ENCODE measurements around the gene ST6GALNAC1. TPM values are rescaled to one million over a fixed set of nuclear protein-coding genes. Genes with fewer than 3 reads are reported as not detected.

Gene ST6GALNAC1
- total RNA-seq, 2 experiments from 2014 or later, result 1.1 to 2.3 TPM

DNA sequence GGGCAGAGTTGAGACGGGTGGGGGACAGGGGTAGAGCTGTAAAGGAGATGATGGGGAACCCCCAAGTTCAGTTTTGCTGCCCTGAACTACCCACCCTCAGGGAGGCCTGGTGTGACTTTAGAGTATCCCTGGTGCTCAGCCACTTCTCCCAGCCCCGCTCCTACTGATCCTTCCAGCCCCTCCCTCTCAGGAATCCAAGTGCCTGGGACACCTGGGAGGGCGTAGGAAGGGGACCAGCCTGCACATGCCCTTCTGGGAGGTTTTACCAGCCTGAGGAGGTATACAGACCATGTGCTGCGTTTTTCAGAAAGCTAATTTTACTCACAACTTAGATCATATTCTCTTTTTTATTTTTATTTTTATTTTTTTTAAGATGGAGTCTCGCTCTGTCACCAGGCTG lies 62.0 kb downstream of the ST6GALNAC1 start:
- Mint-ChIP-seq H3K27me3 (peaks cover 19% of the 10 kb centered on the region), H3K4me1 (ENCODE audit: low read depth) (peaks cover 13% of the 10 kb centered on the region), H3K36me3 (no peaks in the 10 kb centered on the region), H3K9me3 (no peaks in the 10 kb centered on the region), H3K4me3 (no peak overlapping the region), H3K27ac (no peak overlapping the region)
- no peak for DNase-seq
- intact Hi-C loops (cut with micrococcal nuclease), result no loop called here
- ChIA-PET CTCF (no interaction called here), POLR2A (no interaction called here)

DNA sequence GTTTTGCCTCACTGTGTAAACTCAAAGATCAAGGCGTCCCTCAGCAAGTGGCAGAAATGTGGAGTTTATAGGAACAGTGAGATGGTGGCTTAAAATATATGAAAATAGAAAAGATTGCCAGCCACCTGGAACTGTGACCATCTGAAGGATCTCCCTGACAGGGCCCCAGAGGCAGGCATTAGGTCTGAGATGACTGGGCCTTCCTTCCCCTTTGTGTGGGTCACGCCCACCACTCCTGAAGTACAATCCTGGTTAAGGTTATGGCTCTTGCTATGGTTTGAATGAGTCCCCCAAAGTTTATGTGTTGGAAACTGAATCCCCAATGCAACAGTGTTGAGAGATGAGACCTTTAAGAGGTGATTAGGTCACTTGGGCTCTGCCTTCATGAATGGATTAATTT lies 64.3 kb downstream of the ST6GALNAC1 start:
- DNase-seq, result no peak
- no peaks in the 10 kb centered on the region for H3K9me3 Mint-ChIP-seq
- H3K27me3 Mint-ChIP-seq, result peaks cover 8% of the 10 kb centered on the region
- no peaks in the 10 kb centered on the region for H3K36me3 Mint-ChIP-seq
- intact Hi-C loops (cut with micrococcal nuclease), result no loop called here
- no peak overlapping the region for H3K4me3 Mint-ChIP-seq
- no peak overlapping the region for H3K27ac Mint-ChIP-seq
- CTCF ChIA-PET, result interaction anchor here (1.0 to 1.6 kb wide), 3 partner anchors 21 to 45 kb away, joined by 3 to 7 read pairs (median 4); no protein-coding TSS in a partner anchor
- POLR2A ChIA-PET, result no interaction called here
- peaks cover 7% of the 10 kb centered on the region for H3K4me1 Mint-ChIP-seq (ENCODE audit: low read depth)

- peaks cover 3% of the 10 kb centered on the region for H3K27me3 Mint-ChIP-seq
- peaks cover 7% of the 10 kb centered on the region for H3K4me1 Mint-ChIP-seq (ENCODE audit: low read depth)
- no peak overlapping the region for H3K27ac Mint-ChIP-seq
- CTCF ChIA-PET, result interaction anchor here (1.0 to 1.6 kb wide), 2 partner anchors 20 to 45 kb away, joined by 3 to 4 read pairs; no protein-coding TSS in a partner anchor
- H3K36me3 Mint-ChIP-seq, result no peaks in the 10 kb centered on the region
- H3K4me3 Mint-ChIP-seq, result no peak overlapping the region
- no peak for DNase-seq
- POLR2A ChIA-PET, result no interaction called here
- no peaks in the 10 kb centered on the region for H3K9me3 Mint-ChIP-seq
- intact Hi-C loops (cut with micrococcal nuclease), result no loop called here
These were observed 65.2 kb downstream of the ST6GALNAC1 start for GRCh38 chr17:76578376-76578775.

DNA sequence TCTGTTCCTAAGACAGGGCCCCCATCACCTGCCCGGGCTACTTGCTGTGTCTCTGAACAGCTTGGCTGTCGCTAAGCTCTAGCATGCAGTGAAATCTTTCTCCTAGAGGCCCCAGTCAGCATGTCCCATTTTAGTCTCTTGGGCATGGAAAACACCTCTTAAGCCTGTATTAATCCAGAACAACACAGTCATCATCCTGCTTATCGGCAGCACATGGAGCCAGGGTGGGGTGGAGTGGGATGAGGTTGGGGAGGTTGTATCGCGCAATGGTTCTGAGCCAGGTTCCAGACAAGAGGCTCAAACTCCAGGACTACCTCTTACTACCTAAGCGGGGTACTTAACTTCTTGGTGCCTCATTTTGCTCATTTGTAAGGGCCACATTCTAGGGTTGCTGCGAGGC lies 65.7 kb downstream of the ST6GALNAC1 start:
- H3K36me3 Mint-ChIP-seq, result no peaks in the 10 kb centered on the region
- no peak for DNase-seq
- H3K27ac Mint-ChIP-seq, result no peak overlapping the region
- peaks cover 3% of the 10 kb centered on the region for H3K27me3 Mint-ChIP-seq
- CTCF ChIA-PET, result interaction anchor here (1.6 kb wide), 1 partner anchor 19 kb away, joined by 4 read pairs; no protein-coding TSS in a partner anchor
- POLR2A ChIA-PET, result no interaction called here
- intact Hi-C loops (cut with micrococcal nuclease), result no loop called here
- no peaks in the 10 kb centered on the region for H3K9me3 Mint-ChIP-seq
- H3K4me1 Mint-ChIP-seq (ENCODE audit: low read depth), result peaks cover 7% of the 10 kb centered on the region
- no peak overlapping the region for H3K4me3 Mint-ChIP-seq

DNA sequence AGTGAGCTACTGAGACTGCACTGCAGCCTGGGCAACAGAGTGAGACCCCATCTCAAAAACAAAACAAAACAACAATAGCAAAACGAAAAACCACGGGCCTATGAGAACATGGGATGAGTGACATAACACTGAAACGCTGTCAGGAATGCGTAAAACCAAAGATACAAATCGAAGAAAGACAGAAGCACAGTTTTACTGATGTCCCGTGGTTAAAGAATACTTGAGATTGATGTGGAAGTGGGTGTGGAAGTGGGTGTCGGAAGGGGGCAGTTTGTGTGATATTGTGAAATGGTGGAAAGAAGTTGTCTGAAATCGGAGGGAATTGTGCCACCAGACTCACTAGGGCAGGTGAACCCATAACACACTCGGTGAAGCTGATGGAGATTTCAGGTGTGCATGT lies 67.4 kb downstream of the ST6GALNAC1 start:
- no peaks in the 10 kb centered on the region for H3K27me3 Mint-ChIP-seq
- H3K4me3 Mint-ChIP-seq, result no peak overlapping the region
- DNase-seq, result no peak
- no peaks in the 10 kb centered on the region for H3K36me3 Mint-ChIP-seq
- H3K4me1 Mint-ChIP-seq (ENCODE audit: low read depth), result peaks cover 7% of the 10 kb centered on the region
- POLR2A ChIA-PET, result no interaction called here
- no peaks in the 10 kb centered on the region for H3K9me3 Mint-ChIP-seq
- intact Hi-C loops (cut with micrococcal nuclease), result no loop called here
- peak overlapping the region; percentile 8 for H3K27ac Mint-ChIP-seq
- CTCF ChIA-PET, result interaction anchor here (1.0 to 1.8 kb wide), 3 partner anchors 8 to 106 kb away, joined by 3 to 4 read pairs (median 4); no protein-coding TSS in a partner anchor

- Mint-ChIP-seq H3K27me3 (no peaks in the 10 kb centered on the region), H3K9me3 (no peaks in the 10 kb centered on the region), H3K4me1 (ENCODE audit: low read depth) (peaks cover 7% of the 10 kb centered on the region), H3K36me3 (no peaks in the 10 kb centered on the region), H3K4me3 (no peak overlapping the region), H3K27ac (no peak overlapping the region)
- CTCF ChIA-PET, result interaction anchor here (1.0 to 1.8 kb wide), 2 partner anchors 49 to 106 kb away, joined by 4 read pairs; no protein-coding TSS in a partner anchor
- no peak for DNase-seq
- POLR2A ChIA-PET, result interaction anchor here (1.1 kb wide), 1 partner anchor 9 kb away, joined by 3 read pairs; no protein-coding TSS in a partner anchor
- intact Hi-C loops (cut with micrococcal nuclease), result no loop called here
These were observed 68.0 kb downstream of the ST6GALNAC1 start for GRCh38 chr17:76575570-76575969.

Other genes starting within 250 kb of the ST6GALNAC1 start
- 10 to 100 TPM; 24.5 to 25.2 TPM for gene UBE2O, start 190.6 kb downstream of the ST6GALNAC1 start, total RNA-seq
- not detected for gene AANAT, start 176.2 kb downstream of the ST6GALNAC1 start, total RNA-seq
- gene RHBDF2, start 142.3 kb downstream of the ST6GALNAC1 start, total RNA-seq, result 10 to 100 TPM; 28.9 to 30.0 TPM
- not detected for gene CYGB, start 106.0 kb downstream of the ST6GALNAC1 start, total RNA-seq
- not detected for gene PRCD, start 103.7 kb downstream of the ST6GALNAC1 start, total RNA-seq
- gene ST6GALNAC2, start 57.9 kb downstream of the ST6GALNAC1 start, total RNA-seq, result under 1 TPM; 0.19 to 0.51 TPM
- 1 to 10 TPM; 7.5 to 8.0 TPM for gene MXRA7, start 67.2 kb upstream of the ST6GALNAC1 start, total RNA-seq
- 10 to 100 TPM; 53.4 to 56.6 TPM for gene JMJD6, start 82.8 kb upstream of the ST6GALNAC1 start, total RNA-seq
- gene METTL23, start 83.1 kb upstream of the ST6GALNAC1 start, total RNA-seq, result 10 to 100 TPM; 29.1 to 29.2 TPM
- 100 to 1,000 TPM; 299 TPM for gene SRSF2, start 93.6 kb upstream of the ST6GALNAC1 start, total RNA-seq
- gene MFSD11, start 94.4 kb upstream of the ST6GALNAC1 start, total RNA-seq, result 10 to 100 TPM; 17.5 to 18.3 TPM
- under 1 TPM in 1 of 2 experiments, not detected in 1; 0.38 TPM for gene MGAT5B, start 224.6 kb upstream of the ST6GALNAC1 start, total RNA-seq